GM21447 (cell line): Measurements from ENCODE around the gene DDX51.

Experiments
- ATAC-seq: cut with Tn5 transposase; IDR thresholded peaks from one replicate; pipeline ENCODE4 v1.9.1; 2021; ENCODE audit not compliant: unreplicated experiment

Gene DDX51

DNA sequence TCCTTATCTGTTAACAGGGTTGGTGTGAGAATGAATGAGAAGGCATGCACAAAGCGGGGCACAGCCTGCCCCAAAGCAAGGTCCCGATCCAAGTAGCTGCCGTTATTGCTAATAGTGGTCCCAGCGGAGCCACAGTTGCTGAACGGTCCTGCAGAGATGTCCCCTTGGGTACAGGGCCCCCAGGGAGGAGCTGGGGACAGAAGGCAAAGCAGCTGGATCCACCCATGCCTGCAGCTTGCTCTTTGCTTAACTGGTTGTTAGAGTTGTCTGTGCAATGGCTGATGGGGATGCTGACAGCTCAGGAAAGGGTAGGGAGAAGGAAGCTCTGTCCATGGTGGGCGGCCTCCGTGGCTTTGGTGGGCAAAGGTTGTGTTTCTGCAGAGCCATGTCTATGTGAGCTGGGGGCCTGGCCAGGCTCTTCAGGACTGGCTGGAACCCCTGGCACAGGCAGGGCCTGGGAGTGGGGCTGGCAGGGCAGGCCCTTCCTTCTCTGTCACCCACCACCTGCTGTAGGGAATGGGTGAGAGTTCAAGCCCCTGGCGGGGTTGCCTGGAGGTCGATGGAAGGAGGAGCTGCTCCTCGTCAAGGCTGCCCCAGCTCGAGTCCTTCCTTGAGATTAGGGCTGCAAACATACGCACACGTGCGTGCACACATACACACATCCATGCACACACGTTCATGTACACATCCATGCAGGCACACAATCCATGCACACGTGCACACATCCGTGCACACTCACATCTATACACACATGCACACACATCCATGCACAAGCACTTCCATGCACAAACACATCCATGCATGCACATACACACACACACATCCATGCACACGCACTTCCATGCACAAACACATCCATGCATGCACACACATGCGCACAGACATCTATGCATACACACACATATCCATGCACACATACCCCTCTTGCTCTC lies 35.6 kb upstream of the DDX51 start:
- ATAC-seq = no peak

DNA sequence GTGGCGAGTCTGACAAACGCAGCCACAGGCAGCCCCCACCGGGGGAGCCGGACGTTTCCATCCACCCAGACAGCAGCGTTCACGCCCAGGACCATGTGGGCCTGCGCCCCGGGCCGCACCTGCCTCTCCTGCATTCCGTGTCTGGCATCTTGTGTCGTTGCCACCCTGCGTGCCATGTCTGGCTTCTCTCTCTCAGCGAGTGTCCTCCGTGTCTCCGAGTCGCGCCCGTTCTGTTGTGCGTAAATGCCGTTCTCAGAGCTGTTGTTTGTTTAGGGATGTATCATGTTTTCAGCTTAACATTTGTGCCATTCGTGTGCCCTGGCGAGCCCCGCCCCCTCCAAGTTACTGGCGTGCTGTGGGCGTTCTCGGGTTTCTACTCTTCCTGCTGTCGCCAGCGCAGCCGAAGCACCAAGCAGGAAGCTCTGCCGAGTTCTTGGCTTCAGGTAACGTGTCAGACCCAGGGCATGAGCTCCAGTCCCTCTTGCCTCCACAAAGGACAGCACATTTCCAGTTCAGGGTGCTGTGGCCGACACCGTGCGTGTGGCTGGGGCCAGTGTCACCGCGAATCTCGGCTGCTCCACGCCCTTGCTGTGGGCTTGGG lies 34.8 kb upstream of the DDX51 start:
- no peak for ATAC-seq

GRCh38 chr12:132178316-132178715 lies 34.2 kb upstream of the DDX51 start:
- ATAC-seq = no peak

DNA sequence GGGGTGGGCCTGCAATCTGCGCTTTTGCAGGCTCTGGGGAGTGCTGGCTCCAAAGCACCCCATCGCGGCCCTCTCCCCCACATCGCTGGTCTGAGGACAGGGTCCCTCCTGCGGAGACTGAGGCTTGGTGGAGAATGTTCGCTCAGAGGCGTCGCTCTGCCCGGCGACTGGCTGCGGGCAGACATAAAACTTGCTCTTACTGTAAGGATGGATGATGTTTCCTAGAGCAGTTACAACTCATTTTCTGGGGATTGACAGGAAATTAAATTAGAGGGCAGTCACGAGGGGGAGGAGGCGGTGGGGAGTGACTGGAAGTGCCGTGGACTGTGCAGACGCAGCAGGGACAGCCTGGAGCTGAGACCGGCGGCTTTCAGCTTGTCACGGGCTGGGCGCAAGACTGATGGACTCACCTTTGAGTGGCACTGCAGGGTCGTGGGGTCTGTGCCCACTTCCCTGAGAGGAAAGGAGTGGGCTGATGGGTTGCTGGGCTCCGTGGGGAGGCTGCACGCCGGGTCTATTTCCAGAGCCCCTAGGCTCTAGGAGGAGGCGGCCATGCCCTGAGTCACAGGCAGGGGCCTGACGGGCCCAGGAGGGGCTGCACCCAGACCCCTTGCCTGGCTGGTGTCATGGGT lies 32.9 kb upstream of the DDX51 start:
- no peak for ATAC-seq

DNA sequence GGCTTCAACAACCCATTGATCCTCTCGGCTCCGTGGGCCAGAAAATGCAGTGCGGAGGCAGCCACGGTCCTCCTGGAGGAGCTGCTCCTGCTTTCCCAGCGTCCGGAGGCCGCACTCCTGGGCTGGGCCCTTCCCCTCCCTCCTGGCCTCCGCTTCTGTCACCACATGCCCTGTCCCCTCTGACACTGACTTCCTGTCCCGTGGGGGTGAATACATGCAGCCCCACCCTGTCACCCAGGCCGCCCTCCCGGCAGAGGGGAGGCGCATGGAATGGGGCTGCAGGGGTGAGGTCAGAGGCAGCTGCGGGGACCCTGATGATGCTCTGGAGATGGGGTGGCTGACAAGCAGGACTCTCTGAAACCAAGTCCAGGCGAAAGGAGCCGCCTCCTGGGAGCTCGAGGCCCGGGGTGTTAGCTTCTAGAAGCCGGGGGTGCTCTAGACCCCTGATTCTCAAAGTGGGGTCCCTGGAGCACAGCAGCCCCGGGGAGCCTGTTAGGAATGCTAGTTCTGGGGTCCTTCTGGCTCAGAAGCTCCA lies 32.3 kb upstream of the DDX51 start:
- ATAC-seq = no peak

GRCh38 chr12:132175496-132176384 lies 31.6 kb upstream of the DDX51 start:
- ATAC-seq = no peak

- no peak for ATAC-seq
These were observed 30.8 kb upstream of the DDX51 start for GRCh38 chr12:132174839-132175490.

DNA sequence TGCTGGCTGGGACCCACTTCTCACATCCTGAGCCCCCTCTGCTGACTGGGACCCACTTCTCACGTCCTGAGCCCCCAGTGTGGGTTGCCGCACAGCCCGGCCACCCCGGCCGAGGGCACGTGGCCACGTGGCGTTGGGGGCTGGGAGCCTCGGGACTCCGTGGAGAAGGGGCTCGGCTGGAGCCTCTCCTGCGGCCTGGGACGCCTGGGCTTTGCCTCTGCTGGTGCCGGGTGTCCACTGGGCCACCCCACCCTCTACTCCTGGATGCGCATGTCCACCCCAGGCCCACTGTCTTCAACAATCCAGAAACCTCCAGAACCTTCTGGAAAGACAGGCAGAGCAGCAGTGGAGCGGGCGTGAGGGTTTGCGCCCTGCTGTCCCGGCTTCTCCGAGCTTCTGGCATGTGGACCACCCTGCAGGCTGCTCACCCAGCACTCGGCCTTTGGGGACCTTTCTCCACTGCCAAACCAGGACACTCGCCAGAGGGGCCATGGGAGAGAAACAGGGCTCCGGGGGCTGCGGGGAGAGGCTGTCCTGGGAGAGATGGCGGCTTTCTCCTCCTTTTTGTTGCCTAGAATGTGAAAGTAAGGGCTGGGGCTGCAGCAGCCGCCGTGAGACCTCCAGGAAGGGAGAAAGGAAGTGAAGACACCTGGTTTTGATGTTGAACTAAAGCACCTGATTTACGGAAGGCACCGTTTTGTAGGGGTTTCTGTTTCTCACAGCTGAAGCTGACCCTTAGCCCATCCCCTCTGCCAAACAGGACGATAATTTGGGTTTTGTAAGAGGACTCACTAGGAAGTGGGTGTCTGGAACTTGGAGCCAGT lies 30.1 kb upstream of the DDX51 start:
- ATAC-seq = no peak

DNA sequence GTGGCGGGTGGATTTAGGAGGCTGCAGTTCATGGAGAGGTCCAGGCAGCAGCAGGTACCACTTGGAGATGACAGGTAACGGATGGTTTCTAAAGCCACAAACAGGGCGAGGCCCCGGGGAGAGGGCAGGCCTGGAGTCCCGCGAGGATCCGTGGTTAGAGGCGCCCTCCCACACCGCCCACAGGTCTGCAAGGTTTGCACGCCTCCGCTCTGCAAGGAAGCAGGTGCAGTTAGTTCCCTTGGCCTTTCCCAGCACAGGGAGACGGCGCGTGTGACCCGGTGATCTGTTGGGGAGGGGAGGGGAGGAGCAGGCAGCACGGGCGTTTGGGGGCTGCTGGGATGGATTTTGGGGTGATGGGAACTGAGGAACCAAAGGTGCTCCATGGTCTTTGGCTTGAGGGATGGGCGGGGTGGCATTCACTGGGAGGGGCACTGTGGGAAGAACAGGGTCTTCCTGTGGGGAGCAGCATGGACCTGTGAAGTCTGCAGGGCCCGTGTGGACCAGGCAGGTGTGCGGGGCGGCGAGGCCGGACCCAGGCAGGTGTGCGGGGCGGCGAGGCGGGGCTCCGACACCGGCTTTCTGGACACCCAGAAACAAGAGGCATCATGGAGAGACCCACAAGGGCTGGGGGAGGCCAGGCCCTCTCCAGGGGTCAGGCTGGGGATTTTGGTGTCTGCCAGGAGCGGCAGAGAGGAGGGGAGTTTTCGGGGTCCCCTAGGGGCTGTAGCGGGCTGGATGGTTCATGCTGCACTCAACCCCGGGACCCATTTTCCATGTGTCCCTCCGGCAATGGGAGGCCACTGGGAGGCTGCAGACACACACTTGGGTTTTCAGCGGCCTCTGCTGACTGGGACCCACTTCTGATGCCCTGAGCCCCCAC lies 29.3 kb upstream of the DDX51 start:
- no peak for ATAC-seq

- no peak for ATAC-seq
These were observed 28.5 kb upstream of the DDX51 start for GRCh38 chr12:132172619-132173018.

GRCh38 chr12:132171968-132172521 lies 27.9 kb upstream of the DDX51 start:
- ATAC-seq = no peak

- no peak for ATAC-seq
These were observed 27.3 kb upstream of the DDX51 start for GRCh38 chr12:132171293-132171967.

DNA sequence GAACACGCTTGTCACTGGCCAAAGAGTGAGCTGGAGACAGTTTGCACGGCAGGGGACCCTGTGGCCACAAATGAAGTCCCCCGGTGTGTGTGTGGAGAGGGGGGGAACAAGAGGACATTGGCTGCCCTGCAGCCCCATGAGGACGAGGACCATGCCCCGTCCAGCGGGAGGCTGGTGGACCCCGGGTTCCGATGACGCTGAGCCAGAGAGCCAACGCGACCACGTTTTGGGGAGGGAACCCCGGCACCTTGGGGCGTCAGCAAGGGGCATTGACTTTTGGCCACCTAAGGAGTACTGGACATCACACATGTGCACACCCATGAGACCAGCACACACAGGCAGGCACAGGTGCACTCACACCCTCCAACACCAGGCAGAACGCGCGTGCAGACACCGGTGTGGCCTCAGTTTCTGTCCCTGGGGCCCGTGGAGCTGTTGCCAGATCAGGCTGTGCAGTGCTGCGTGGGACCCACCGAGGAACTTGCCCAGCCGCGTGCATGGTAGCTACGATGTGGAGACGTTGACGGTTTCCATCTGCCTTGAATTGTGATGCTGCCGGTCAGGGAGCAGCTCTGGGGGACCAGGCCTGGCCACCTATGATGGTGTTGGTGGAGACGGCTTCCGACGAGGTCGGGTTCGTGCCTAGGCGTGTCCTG lies 26.6 kb upstream of the DDX51 start:
- ATAC-seq = no peak

DNA sequence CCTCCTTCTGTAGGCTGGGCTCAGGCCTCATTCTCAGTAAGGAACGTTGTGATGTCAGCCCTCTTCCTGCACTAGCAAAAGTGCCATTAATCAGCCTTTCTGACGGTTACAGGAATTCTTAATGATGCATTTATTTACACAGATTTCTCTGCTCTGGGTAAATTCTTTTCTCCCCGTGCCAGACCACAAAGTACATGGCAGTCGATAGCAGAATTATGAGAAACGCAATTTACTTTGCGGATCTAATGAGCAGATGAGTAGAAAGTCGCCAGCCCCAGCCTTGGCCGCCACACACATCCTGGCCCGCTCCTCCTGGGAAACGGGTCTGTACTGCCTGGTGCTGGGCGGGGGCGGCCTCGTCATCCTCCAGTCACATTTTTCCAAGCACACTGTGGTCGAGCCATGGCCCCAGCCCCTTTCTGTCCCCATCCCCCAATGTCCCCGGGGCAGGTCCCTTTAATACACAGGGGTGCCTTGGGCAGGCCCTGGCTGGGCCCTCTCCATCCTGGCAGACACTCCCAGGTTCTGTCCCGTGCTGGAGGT lies 26.0 kb upstream of the DDX51 start:
- no peak for ATAC-seq

- ATAC-seq = no peak
These were observed 25.3 kb upstream of the DDX51 start for GRCh38 chr12:132169376-132169775.

DNA sequence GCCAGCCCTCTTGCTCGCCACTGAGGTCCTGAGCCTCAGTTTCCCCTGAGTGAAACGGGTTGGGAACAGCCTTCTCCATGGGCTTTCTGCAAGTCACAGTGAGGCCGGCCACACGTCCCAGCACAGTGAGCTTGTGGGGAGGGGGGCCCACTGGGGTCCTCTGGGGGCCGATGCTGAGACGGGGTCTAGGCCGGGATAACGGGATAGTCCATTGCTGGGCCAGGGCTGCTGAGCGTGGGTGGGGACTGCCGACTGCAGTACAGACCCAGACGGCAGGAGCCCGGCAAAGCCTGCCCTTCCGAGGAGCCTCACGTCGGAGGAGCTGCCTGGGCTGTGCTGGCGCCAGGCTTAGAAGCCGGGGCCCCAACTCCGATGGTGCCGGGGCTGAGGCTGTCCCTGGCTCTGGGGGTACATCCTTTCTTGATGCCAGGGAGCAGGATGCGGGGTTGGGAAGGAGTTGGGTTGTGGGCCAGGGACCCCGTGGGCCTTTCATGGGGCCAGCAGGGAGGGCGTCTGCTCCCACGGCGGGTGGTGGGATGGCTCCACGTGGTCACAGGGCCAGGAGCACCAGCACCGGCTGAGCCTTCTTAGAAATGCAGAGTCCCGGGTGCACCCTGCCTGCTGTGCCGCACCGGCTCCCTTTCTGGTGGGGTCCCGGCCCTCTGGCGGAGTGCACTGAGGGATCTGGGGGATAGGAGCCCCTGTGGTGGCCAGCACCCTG lies 24.4 kb upstream of the DDX51 start:
- no peak for ATAC-seq
